Activated CD4-positive, alpha-beta T cell treated with anti-CD3 and anti-CD28 coated beads, Interleukin-2, amount 50 U/mL, for 24 hours (primary cell): ENCODE data around the gene SPATS2L.
A peak's percentile ranks its signal among the peaks of the same experiment; 100 is the strongest.

Source experiments
- DNase-seq, 2 donors: peaks; one replicate each; pipeline ENCODE4 v3.0.0-alpha.2; 2020; ENCODE audit warnings: low read depth in 1 of 2, low spot score in 1 of 2

The SPATS2L gene

GRCh38 chr2:200461846-200462710 is 155.6 kb downstream of the SPATS2L start:
- DNase-seq = no peak

- DNase-seq = no peak
Measured at GRCh38 chr2:200463452-200463851, 157.0 kb downstream of the SPATS2L start.

DNA sequence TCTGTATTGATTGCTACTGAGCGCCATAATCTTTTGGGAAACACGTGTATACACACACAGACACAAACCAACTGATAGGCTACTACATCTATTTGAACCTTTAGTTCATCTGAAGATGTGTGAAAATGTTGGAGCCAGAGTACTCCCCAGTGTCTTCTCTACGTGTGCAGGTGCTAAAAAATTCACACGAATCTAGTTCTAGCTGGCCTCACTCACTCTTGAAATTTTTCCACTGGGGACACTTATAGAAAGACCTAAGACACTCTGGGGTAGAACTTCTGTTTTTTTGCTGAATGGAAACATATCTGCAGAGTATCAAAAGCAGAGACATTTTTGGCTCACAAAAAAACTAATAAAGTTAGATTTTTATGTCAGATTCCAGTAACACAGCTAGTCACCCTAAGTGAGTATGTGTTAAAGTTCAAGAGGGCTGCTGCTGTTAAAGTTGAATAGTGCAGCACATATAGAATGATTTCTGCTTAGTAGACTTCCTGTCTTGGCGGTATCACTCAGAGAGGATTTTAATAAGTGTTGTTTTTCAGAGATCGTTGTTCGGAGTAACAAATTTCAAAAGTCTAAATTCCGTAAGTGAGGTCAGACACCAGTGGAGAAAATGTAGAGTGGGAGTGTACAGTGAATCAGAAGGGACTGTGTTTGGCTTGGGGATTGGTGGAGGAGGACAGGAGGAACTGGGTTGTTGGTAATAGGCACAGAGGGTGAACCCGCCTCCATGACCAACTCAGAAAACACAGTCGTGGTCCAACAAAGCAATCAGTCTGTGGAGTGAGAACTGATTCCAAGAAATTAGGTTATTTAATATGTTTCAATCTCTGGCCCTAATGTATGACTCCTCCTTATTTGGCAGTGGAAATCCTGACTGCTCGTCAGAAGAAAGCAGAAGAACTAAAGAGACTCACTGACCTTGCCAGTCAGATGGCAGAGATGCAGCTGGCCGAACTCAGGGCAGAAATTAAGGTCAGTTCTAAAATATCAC is 160.2 kb downstream of the SPATS2L start:
- DNase-seq = peak in 1 of 2 donors; percentile 24

- no peak for DNase-seq
Measured at GRCh38 chr2:200467806-200468681, 161.6 kb downstream of the SPATS2L start.

DNA sequence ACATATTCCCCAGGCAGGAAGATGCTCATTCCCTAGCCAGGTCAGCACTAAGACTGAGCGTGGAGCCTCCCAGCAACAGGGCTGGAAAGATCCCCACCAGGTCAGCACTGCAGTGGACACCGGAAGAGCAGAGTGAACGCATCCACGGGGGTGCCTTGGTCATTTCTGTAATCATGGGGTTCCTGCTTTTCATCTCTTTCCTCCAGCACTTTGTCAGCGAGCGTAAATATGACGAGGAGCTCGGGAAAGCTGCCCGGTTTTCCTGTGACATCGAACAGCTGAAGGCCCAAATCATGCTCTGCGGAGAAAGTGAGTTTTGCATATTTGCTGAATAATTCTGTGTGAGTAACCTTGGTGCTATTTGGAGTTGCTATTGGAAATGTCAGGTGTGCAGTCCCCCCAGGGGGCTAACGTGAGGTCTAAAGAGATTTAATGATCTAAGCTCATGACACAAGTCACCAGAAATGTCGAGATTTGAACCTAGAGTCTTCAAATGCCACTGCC is 163.3 kb downstream of the SPATS2L start:
- DNase-seq = no peak

DNA sequence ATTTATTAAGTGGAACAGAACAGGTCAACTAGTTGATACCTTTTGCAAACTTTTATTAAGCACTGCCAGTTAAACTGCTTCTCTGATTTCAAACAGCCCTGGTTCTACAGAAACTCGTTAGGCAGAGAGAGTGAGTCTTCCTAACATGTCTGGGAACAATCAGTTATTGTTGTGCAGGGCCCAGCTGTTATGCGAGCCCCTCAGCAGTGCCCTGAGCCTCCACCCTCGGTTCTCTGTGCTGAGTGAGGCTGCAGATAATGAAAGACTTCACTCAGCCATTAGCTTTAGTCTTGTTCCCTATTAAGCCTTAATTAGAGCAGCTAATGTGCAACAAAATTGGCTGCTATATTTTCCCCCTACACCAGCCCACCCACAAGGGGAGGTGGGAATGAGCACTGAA is 163.7 kb downstream of the SPATS2L start:
- DNase-seq = no peak

DNA sequence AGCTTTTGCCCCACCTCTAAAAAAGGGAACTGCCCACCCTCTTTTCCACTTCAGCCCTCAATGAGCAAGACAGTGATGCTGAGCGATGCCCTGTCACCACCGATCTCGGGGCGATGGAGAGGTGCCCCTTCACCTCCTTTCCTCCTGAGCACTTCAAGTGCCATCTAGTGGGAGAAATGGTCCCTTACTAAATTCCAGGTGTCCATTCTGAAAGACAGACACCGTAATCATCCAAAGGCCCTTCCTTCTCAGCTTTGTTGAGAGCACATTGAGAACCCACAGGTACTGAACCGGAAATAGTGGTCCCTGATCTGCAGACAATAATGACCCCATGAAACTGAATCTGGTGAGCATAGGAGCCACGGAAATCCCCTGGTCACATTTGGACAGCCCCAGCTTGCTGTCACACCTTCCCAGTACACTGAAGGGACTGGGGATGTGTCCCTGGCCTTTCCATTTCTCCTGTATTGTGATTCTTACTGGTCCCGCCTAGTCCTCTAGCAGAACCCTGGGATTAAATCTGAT is 164.9 kb downstream of the SPATS2L start:
- DNase-seq = no peak

DNA sequence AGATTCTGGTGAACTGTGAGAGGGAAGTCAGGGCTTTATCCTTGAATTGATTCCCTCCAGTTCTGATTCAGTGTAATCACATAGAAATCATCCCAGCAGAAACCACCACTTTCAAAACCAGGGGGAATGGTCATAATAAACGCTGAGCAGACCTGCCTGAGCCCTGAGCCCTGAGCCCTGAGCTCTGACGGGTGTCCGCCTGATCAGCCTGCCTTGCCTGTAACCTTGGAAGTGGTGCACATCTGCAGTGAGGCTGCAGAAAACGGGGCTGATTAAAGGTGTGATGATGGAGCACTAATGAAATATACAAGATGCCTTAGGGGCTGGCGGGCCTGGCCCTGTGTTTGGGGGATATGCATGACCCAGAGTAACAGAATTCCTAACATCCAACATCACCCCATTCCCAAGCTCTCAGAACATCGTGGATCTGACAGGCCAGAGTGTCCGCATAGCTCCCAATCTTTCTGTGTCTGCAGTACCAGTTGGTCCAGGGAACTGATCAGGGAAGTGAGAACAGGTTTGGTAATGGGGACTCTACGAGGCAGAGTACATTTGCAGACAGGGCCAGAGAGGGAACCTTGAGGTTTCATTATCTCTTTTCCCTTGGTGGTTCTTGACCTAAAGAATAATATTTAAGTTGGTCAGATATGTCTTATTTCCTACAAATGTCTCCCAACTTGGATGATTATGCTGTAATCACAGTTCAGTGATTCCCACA is 165.6 kb downstream of the SPATS2L start:
- no peak for DNase-seq

DNA sequence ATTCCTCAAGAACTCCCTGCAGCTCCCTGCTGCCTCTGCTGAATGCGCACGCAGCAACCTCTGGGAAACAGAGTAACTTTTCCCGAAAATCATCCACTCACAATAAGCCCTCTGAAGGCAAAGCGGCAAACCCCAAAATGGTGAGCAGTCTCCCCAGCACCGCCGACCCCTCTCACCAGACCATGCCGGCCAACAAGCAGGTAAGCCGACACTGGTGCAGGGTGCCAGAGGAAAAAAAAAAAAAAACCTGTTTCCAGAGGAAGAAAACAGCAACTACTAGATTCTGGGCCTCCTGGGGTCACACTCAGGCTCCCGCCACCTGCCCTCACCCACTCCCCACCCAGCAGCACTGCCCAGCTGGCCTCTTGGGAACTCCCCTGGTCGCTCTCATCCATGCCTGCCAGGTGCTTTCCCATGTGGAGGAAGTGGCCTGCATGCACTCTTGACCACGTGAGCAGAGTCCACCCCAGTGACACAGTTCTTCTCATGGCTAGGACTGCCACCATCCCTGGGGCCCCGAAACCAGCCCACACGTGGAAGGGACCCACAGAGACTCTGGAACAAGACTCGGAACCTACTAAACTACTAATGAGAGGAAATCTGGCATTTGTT is 166.5 kb downstream of the SPATS2L start:
- DNase-seq = no peak

DNA sequence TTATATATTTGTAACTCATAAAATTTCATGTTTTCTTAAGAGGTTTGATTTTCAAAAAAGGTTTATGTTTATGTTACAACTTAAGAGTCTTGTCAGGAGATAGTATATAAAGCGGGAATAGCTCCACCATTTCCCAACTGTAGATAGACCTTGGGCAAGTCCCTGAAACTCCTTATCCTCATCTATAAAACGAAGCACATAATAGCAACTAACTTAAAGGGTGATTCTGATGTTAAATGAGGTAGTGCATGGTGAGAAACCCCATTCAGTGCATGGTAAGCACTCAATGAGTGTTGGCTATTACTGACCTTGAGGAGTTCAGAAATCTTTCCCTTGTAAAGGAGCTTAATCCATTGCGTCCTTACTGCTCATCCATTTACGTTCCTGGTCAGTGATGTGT is 169.3 kb downstream of the SPATS2L start:
- DNase-seq = no peak

DNA sequence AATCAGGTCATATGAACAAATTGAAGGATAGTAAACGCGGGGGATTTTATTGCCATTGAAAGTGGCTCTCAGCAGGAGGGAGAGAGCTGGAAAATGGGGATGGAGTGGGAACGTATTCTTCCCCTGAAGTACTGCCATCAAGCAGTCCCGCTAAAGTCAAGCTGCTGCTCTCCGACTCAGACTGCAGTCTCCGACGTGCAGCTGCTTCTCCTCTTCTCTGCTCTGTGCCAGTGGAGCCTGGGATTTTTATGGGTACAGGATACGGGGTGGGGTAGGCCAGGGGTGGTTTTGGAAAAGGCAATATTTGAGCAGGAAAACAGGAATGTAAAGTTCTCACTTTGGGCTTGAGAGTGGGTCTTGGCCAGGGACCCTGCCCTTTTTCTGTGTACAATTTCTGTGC is 170.3 kb downstream of the SPATS2L start:
- DNase-seq = no peak

DNA sequence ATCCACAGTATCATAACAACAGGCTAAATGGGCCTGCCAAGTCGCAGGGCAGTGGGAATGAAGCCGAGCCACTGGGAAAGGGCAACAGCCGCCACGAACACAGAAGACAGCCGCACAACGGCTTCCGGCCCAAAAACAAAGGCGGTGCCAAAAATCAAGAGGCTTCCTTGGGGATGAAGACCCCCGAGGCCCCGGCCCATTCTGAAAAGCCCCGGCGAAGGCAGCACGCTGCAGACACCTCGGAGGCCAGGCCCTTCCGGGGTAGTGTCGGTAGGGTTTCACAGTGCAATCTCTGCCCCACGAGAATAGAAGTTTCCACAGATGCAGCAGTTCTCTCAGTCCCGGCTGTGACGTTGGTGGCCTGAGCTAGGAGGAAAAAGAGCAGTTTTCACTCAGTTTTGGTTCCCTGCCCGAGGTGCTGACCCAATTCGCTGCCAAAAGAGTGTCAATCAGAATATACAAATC is 171.2 kb downstream of the SPATS2L start:
- no peak for DNase-seq

- no peak for DNase-seq
Measured at GRCh38 chr2:200479692-200480265, 173.3 kb downstream of the SPATS2L start.

- no peak for DNase-seq
Measured at GRCh38 chr2:200482194-200482593, 175.7 kb downstream of the SPATS2L start.

DNA sequence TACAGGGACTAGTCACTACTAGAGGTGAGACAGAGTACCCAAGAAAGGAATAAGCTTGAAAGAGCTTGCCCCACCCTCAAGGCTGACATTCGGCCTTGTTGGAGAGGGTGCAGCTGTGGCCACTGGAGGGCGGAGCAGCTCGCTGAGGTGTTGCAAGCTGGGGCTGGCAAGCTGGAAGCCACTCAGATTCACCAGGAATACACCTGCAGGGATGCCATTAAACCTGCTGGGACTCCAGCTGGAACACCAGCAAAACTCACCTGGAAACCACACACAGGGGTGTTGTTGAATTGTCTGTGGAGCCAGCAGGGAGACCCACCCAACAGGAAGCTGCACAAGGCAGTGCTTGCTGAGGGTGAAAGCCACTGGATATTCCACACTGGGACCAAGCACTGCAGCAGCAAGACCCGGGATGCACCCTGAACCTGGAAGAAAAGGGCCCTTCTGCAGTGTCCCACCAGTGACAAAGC is 177.3 kb downstream of the SPATS2L start:
- DNase-seq = no peak

DNA sequence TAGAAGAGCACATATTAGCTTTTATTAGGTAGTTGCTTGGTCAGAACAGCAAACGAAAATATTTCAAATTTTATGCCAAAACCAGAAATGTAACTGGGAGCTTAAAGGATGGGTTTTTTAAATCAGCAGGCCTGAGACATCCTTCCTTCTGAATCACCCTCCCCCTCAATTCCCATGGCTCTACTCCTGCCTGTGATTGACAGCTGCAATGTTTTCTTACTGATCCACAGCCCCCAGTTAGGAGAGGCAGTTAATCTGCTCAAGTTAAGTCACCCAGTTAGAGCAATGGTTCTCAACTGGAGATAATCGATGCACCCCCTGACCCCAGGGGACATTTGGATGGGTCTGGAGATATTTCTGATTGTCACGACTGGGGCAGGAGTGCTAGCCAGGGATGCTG is 178.4 kb downstream of the SPATS2L start:
- DNase-seq = no peak

GRCh38 chr2:200486529-200486928 is 180.0 kb downstream of the SPATS2L start:
- no peak for DNase-seq

DNA sequence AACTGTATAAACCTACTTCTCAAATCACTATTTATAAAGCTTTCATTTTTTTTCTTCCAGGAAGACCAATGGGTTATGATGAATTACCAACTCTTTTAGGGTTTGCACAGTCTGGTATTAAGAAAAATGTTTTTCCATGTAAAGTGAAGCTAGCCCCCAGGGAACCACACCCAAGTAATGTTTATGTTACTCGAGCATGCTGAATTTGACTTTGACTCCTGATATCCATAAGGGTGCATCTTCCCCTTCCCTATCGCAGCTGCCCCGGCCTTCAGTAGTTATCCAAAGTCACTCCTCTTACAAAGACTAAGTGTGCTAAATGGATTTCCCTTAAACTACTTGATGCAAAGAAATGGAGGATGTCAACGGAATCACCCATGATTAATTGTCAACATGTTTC is 181.7 kb downstream of the SPATS2L start:
- DNase-seq = no peak

DNA sequence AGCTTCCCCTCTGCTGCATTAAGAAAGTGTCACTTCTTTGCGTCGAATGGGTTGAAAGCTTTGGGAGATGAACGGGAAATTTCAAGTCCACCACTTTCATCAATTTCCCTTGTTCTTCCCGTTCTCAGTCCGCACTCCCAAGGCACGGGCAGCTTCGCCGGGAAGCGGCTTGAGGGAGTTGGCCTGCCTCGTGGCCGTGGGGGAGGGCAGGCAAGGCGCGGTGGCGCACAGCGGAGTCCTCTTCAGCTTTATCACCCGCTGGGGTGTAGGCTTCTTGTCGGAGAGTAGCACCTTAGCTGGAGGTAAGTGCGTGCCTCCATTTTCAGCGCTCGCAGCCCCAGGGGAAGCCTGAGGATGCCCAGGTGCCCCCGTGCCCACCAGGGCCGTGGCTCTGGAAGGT is 183.5 kb downstream of the SPATS2L start:
- DNase-seq = no peak
